Measurements from ENCODE around the gene SH3D19. TPM values are rescaled to one million over a fixed set of nuclear protein-coding genes. Genes with fewer than 3 reads are reported as not detected.

Gene SH3D19
- total and polyA plus RNA-seq, 2 experiments from 2014 or later, result 28.2 to 54.7 TPM

DNA sequence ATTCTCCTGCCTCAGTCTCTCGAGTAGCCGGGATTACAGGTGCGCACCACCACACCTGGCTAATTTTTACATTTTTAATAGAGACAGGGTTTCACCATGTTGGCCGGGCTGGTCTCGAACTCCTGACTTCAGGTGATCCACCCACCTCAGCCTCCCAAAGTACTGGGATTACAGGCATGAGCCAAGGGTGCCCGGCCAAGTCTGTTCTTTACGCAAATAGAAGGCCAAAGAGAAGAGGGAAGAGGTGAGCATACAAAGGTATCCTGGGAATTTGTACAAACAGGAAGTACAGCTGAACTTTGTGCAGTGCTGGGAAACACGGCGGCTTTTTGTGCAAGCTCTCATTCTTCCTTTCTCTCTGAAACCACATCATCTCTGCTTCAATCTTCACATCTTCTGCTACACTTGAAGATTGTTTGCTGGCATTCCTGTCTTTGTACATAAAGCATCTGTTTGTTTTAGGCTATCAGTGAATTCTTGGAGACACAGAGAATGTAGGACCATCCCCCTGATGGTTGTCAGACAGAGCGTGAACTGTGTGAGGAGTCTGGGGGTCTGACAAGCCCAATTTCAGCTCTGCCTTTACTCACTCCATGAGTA, 120.4 kb downstream of the SH3D19 start:
- H2AFZ ChIP-seq, result no peak overlapping the region
- H3K4me1 ChIP-seq (ENCODE audit: insufficient read depth), result peaks cover 18% of the 10 kb centered on the region
- peak overlapping the region; percentile 54 for H3K4me2 ChIP-seq
- no peaks in the 10 kb centered on the region for H3K9me3 ChIP-seq (ENCODE audit: low read depth)
- 76% methylated on average over 10 of the region's 10 CpGs for WGBS (ENCODE audit: low lambda C conversion rate, missing lambda C conversion rate)
- H3K27ac ChIP-seq, result peak overlapping the region; percentile 75
- peak; percentile 41 for DNase-seq (ENCODE audit: low spot score)
- no peaks in the 10 kb centered on the region for H3K27me3 ChIP-seq
- no peaks in the 10 kb centered on the region for H3K9me2 ChIP-seq (replicated peaks; ENCODE audit: insufficient read depth)
- peaks cover 28% of the 10 kb centered on the region for H3K79me2 ChIP-seq
- TF ChIP-seq EZH2 (IDR thresholded peaks at IDR 0.05; ENCODE audit: borderline replicate concordance) (no peak), EZH2phosphoT487 (IDR thresholded peaks at IDR 0.05; ENCODE audit: low read depth, severe bottlenecking, unreplicated experiment) (no peak)
- TF ChIP-seq, protein P1, sequence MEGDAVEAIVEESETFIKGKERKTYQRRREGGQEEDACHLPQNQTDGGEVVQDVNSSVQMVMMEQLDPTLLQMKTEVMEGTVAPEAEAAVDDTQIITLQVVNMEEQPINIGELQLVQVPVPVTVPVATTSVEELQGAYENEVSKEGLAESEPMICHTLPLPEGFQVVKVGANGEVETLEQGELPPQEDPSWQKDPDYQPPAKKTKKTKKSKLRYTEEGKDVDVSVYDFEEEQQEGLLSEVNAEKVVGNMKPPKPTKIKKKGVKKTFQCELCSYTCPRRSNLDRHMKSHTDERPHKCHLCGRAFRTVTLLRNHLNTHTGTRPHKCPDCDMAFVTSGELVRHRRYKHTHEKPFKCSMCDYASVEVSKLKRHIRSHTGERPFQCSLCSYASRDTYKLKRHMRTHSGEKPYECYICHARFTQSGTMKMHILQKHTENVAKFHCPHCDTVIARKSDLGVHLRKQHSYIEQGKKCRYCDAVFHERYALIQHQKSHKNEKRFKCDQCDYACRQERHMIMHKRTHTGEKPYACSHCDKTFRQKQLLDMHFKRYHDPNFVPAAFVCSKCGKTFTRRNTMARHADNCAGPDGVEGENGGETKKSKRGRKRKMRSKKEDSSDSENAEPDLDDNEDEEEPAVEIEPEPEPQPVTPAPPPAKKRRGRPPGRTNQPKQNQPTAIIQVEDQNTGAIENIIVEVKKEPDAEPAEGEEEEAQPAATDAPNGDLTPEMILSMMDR (IDR thresholded peaks at IDR 0.05; ENCODE audit: poor library complexity), result no peak
- H3K4me3 ChIP-seq, result no peak overlapping the region
- H3K36me3 ChIP-seq (replicated peaks; ENCODE audit: insufficient read depth, low read depth), result no peaks in the 10 kb centered on the region
- H4K20me1 ChIP-seq (ENCODE audit: insufficient read depth, poor library complexity, severe bottlenecking), result no peaks in the 10 kb centered on the region

- no peaks in the 10 kb centered on the region for H3K9me2 ChIP-seq (replicated peaks; ENCODE audit: insufficient read depth)
- TF ChIP-seq EZH2phosphoT487 (IDR thresholded peaks at IDR 0.05; ENCODE audit: low read depth, severe bottlenecking, unreplicated experiment) (no peak), EZH2 (IDR thresholded peaks at IDR 0.05; ENCODE audit: borderline replicate concordance) (no peak)
- TF ChIP-seq, protein P1 (IDR thresholded peaks at IDR 0.05; ENCODE audit: poor library complexity), result no peak
- H3K79me2 ChIP-seq, result peaks cover 30% of the 10 kb centered on the region
- no peaks in the 10 kb centered on the region for H3K27me3 ChIP-seq
- 69% methylated on average over 6 of the region's 6 CpGs for WGBS (ENCODE audit: low lambda C conversion rate, missing lambda C conversion rate)
- no peaks in the 10 kb centered on the region for H3K36me3 ChIP-seq (replicated peaks; ENCODE audit: insufficient read depth, low read depth)
- no peak overlapping the region for H3K27ac ChIP-seq
- H3K4me2 ChIP-seq, result no peak overlapping the region
- peaks cover 18% of the 10 kb centered on the region for H3K4me1 ChIP-seq (ENCODE audit: insufficient read depth)
- no peak for DNase-seq (ENCODE audit: low spot score)
- H4K20me1 ChIP-seq (ENCODE audit: insufficient read depth, poor library complexity, severe bottlenecking), result no peaks in the 10 kb centered on the region
- H3K4me3 ChIP-seq, result no peak overlapping the region
- H3K9me3 ChIP-seq (ENCODE audit: low read depth), result no peaks in the 10 kb centered on the region
- H2AFZ ChIP-seq, result no peak overlapping the region
Observed at GRCh38 chr4:151202851-151203455, 122.5 kb downstream of the SH3D19 start.

DNA sequence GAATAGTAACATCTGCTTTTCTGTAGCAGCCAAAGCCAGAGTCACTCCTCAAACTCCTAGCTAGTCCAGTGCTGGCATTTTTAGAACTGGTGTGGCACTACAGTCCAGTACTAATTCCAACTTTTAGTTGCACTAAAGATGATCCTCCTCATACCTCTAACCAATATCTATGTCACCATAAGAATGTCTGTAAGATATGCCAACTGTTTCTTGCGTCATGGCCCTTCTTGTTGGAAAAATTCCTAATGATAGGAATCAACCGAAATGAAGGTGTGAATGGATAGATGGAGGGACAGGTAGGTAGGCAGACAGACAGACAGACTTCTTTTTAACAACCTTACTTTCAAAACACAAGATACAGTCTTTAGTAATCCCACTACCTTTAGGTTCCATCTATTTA, 123.0 kb downstream of the SH3D19 start:
- no peaks in the 10 kb centered on the region for H3K9me2 ChIP-seq (replicated peaks; ENCODE audit: insufficient read depth)
- TF ChIP-seq, protein P1 (IDR thresholded peaks at IDR 0.05; ENCODE audit: poor library complexity), result no peak
- TF ChIP-seq EZH2phosphoT487 (IDR thresholded peaks at IDR 0.05; ENCODE audit: low read depth, severe bottlenecking, unreplicated experiment), result no peak
- TF ChIP-seq EZH2 (IDR thresholded peaks at IDR 0.05; ENCODE audit: borderline replicate concordance), result no peak
- H3K9me3 ChIP-seq (ENCODE audit: low read depth), result no peaks in the 10 kb centered on the region
- 96% methylated on average over 2 of the region's 2 CpGs for WGBS (ENCODE audit: low lambda C conversion rate, missing lambda C conversion rate)
- peaks cover 18% of the 10 kb centered on the region for H3K4me1 ChIP-seq (ENCODE audit: insufficient read depth)
- DNase-seq (ENCODE audit: low spot score), result no peak
- H3K4me3 ChIP-seq, result no peak overlapping the region
- H3K4me2 ChIP-seq, result no peak overlapping the region
- no peak overlapping the region for H3K27ac ChIP-seq
- no peaks in the 10 kb centered on the region for H4K20me1 ChIP-seq (ENCODE audit: insufficient read depth, poor library complexity, severe bottlenecking)
- H3K27me3 ChIP-seq, result no peaks in the 10 kb centered on the region
- H3K36me3 ChIP-seq (replicated peaks; ENCODE audit: insufficient read depth, low read depth), result no peaks in the 10 kb centered on the region
- H2AFZ ChIP-seq, result no peak overlapping the region
- H3K79me2 ChIP-seq, result peaks cover 36% of the 10 kb centered on the region

Measured in hepatocyte (in vitro differentiated cells).